Measurements from ENCODE around the gene NNMT.

NNMT gene

DNA sequence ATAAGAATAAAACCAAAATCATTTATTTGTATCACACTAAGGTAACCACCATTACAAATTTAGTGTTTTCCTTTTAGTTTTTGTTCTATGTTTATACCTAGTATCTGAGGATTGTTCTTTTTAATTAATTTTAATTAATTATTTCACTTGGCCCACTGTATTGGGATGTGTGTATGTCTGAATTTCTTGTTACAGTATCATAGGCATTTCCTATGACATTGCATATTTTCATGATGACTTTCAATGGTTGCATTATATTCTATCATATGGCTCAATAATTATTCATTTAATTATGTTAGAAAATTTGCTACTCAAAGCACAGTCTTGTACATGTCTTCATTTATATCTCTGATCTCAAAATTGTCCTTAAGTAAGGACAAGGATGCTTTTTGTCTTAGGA, 63.1 kb downstream of the NNMT start:
- no peak overlapping the region for H3K4me3 ChIP-seq (ENCODE audit: severe bottlenecking)
- ATAC-seq (ENCODE audit: low read depth) (peak; percentile 78), DNase-seq (ENCODE audit: low spot score) (no peak)
- H3K4me1 ChIP-seq (ENCODE audit: insufficient read depth, poor library complexity, severe bottlenecking): peaks cover 12% of the 10 kb centered on the region
- TF ChIP-seq, protein P1, sequence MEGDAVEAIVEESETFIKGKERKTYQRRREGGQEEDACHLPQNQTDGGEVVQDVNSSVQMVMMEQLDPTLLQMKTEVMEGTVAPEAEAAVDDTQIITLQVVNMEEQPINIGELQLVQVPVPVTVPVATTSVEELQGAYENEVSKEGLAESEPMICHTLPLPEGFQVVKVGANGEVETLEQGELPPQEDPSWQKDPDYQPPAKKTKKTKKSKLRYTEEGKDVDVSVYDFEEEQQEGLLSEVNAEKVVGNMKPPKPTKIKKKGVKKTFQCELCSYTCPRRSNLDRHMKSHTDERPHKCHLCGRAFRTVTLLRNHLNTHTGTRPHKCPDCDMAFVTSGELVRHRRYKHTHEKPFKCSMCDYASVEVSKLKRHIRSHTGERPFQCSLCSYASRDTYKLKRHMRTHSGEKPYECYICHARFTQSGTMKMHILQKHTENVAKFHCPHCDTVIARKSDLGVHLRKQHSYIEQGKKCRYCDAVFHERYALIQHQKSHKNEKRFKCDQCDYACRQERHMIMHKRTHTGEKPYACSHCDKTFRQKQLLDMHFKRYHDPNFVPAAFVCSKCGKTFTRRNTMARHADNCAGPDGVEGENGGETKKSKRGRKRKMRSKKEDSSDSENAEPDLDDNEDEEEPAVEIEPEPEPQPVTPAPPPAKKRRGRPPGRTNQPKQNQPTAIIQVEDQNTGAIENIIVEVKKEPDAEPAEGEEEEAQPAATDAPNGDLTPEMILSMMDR (IDR thresholded peaks at IDR 0.05; ENCODE audit: poor library complexity, severe bottlenecking): no peak
- no peaks in the 10 kb centered on the region for H3K9me3 ChIP-seq (ENCODE audit: severe bottlenecking)
- no peaks in the 10 kb centered on the region for H3K27me3 ChIP-seq (ENCODE audit: insufficient read depth, poor library complexity, severe bottlenecking)
- H3K36me3 ChIP-seq (ENCODE audit: low read depth): no peaks in the 10 kb centered on the region
- H3K27ac ChIP-seq (ENCODE audit: poor library complexity, severe bottlenecking): peak overlapping the region; percentile 1

DNA sequence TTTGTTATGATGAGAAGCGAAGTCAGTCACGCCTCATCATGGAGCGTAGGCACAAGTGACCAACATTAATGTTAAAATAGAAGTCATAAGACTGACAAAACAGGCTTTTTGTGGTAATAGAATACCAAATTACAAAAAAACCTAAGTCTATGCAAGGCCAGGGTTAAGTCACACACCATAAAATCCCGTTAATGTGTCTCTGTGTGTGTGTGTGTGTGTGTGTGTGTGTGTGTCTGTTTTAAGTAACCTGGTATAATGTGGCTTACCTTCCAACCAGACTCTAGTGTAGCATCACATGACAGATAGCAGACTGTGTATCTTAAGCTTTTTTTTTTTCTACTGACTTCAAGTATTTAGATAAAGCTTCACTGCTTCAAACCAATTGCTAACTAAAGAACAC, 66.1 kb downstream of the NNMT start:
- H3K4me3 ChIP-seq (ENCODE audit: severe bottlenecking): no peak overlapping the region
- H3K9me3 ChIP-seq (ENCODE audit: severe bottlenecking): no peaks in the 10 kb centered on the region
- no peaks in the 10 kb centered on the region for H3K36me3 ChIP-seq (ENCODE audit: low read depth)
- no peak overlapping the region for H3K27ac ChIP-seq (ENCODE audit: poor library complexity, severe bottlenecking)
- DNase-seq (ENCODE audit: low spot score): no peak
- peaks cover 18% of the 10 kb centered on the region for H3K4me1 ChIP-seq (ENCODE audit: insufficient read depth, poor library complexity, severe bottlenecking)
- no peak for ATAC-seq (ENCODE audit: low read depth)
- TF ChIP-seq, protein P1 (IDR thresholded peaks at IDR 0.05; ENCODE audit: poor library complexity, severe bottlenecking): no peak
- H3K27me3 ChIP-seq (ENCODE audit: insufficient read depth, poor library complexity, severe bottlenecking): no peaks in the 10 kb centered on the region

DNA sequence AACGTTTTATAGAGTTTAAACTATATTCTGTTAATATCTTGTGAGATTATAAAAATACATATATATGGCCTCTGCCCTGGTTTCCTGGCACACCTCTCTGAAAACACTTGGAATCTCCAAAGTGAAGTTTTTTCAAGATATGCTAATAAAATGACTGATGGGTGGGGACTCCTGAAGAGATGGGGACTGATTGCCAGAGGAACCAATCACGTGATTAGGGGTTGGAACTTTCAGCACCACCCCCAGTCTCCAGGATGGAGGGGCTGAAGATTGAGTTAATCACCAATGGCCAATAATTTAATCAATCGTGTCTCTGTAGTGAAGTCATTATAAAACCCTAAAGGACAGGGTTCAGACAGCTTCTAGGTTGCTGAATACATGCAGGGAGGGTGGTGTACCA, 66.8 kb downstream of the NNMT start:
- no peak for ATAC-seq (ENCODE audit: low read depth)
- H3K27me3 ChIP-seq (ENCODE audit: insufficient read depth, poor library complexity, severe bottlenecking): no peaks in the 10 kb centered on the region
- no peaks in the 10 kb centered on the region for H3K36me3 ChIP-seq (ENCODE audit: low read depth)
- H3K27ac ChIP-seq (ENCODE audit: poor library complexity, severe bottlenecking): no peak overlapping the region
- H3K9me3 ChIP-seq (ENCODE audit: severe bottlenecking): no peaks in the 10 kb centered on the region
- peaks cover 18% of the 10 kb centered on the region for H3K4me1 ChIP-seq (ENCODE audit: insufficient read depth, poor library complexity, severe bottlenecking)
- DNase-seq (ENCODE audit: low spot score): no peak
- TF ChIP-seq, protein P1 (IDR thresholded peaks at IDR 0.05; ENCODE audit: poor library complexity, severe bottlenecking): no peak
- H3K4me3 ChIP-seq (ENCODE audit: severe bottlenecking): no peak overlapping the region

Data from RWPE2 (cell line).